ENCODE measurements around the gene DYRK1B.

The DYRK1B gene

DNA sequence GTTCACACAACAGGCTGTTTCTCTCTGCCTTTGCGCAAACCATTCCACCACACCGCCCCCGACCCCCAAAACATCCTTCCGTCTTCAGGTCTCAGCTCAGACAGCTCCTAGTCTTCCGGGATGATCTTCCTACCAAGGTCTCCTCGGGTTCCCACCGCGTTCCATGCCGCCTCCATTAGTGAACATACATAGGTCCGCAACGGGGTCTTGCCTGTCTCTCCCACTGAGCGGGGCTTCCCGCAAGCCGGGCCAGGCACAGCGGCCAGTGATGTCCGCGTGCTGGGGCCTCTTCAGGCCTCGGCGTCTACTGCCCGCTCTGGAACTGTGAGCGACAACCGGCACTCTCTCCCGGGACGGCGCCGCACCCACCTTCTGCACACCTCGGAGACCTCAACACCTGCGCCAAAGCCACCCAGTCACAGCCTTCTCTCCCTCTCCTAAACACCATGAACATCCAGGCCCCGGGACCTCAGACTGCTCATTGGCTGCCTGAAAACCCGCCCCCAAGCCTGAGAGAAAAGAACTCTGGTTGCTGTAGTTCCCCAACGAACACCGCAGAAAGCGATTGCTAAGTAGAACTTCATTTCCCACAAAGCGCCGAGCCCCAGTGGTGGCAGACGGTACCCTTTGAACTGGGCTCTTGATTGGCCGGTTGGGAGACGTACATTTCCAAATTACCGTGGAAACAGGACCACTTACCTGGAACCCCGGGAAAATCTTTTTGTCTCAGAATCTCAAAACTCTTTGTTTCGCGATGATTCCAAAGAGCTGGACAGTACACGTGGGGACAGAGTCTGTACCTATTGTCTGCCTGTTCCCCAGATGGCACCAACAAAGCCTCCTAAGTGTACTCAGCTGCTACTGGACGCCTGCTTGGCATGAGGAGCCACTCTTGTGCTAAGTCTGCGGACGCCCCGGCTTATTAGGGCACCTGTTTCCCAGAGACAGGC lies 9.5 kb downstream of the DYRK1B start (continued):
- TF ChIP-seq ZNF626 (tag by site-specific recombination; IDR thresholded peaks at IDR 0.05) (no peak), ZNF544 (tag by site-specific recombination; IDR thresholded peaks at IDR 0.05) (no peak), SCRT2 (tag by site-specific recombination; IDR thresholded peaks at IDR 0.05) (peak; percentile 85), ZNF670 (tag by site-specific recombination; IDR thresholded peaks at IDR 0.05; ENCODE audit: low read depth) (no peak), ZNF211 (tag by site-specific recombination; IDR thresholded peaks at IDR 0.05; ENCODE audit: low read depth) (no peak), ZNF184 (tag by site-specific recombination; IDR thresholded peaks at IDR 0.05) (no peak), ZNF623 (tag by site-specific recombination; IDR thresholded peaks at IDR 0.05) (peak; percentile 18; the same call in 1 of the 2 replicates), ZSCAN16 (tag by site-specific recombination; IDR thresholded peaks at IDR 0.05) (no peak; the same call in 1 of the 2 replicates), ZNF558 (tag by site-specific recombination; IDR thresholded peaks at IDR 0.05) (no peak), ZNF132 (tag by site-specific recombination; IDR thresholded peaks at IDR 0.05; ENCODE audit: borderline replicate concordance) (no peak), ZNF366 (tag by site-specific recombination; conservative IDR thresholded peaks at IDR 0.05) (0 out of 2 replicates have a peak, but pooled peaks have one; percentile 6), FEZF1 (tag by site-specific recombination; IDR thresholded peaks at IDR 0.05) (peak; percentile 59), ZNF362 (tag by site-specific recombination; IDR thresholded peaks at IDR 0.05) (no peak), ZNF629 (tag by site-specific recombination; IDR thresholded peaks at IDR 0.05) (peak; percentile 69), HOXA7 (CRISPR knock-in tag; IDR thresholded peaks at IDR 0.05; ENCODE audit: borderline replicate concordance) (no peak), GLIS1 (tag by site-specific recombination; IDR thresholded peaks at IDR 0.05) (0 out of 2 replicates have a peak, but pooled peaks have one; percentile 31), BCL11B (tag by site-specific recombination; IDR thresholded peaks at IDR 0.05; ENCODE audit: low read depth) (no peak), ZNF324 (tag by site-specific recombination; IDR thresholded peaks at IDR 0.05) (peak; percentile 65; the same call in 1 of the 2 replicates), SP7 (tag by site-specific recombination; IDR thresholded peaks at IDR 0.05) (peak; percentile 82), ZFP37 (tag by site-specific recombination; IDR thresholded peaks at IDR 0.05) (peak; percentile 89; the same call in 1 of the 2 replicates), ZNF580 (tag by site-specific recombination; IDR thresholded peaks at IDR 0.05) (peak; percentile 77; the same call in 1 of the 2 replicates), ZNF138 (tag by site-specific recombination; IDR thresholded peaks at IDR 0.05; ENCODE audit: borderline replicate concordance) (no peak), PRDM4 (tag by site-specific recombination; IDR thresholded peaks at IDR 0.05) (0 out of 2 replicates have a peak, but pooled peaks have one; percentile 22), SP2 (tag by site-specific recombination; IDR thresholded peaks at IDR 0.05) (peak; percentile 97), ZNF843 (tag by site-specific recombination; IDR thresholded peaks at IDR 0.05) (peak; percentile 79), MZF1 (tag by site-specific recombination; IDR thresholded peaks at IDR 0.05; ENCODE audit: borderline replicate concordance) (no peak), IKZF3 (tag by site-specific recombination; IDR thresholded peaks at IDR 0.05) (peak; percentile 73), HOXD13 (CRISPR knock-in tag; IDR thresholded peaks at IDR 0.05; ENCODE audit: borderline replicate concordance) (no peak), ZNF404 (tag by site-specific recombination; IDR thresholded peaks at IDR 0.05) (no peak), OSR2 (tag by site-specific recombination; IDR thresholded peaks at IDR 0.05) (no peak)
